Fibroblast of lung (primary cell): ENCODE measurements around the gene ACLY. TPM values are rescaled to one million over a fixed set of nuclear protein-coding genes. Genes with fewer than 3 reads are reported as not detected.

Experiments used
- DNase-seq, 2 donors: peaks; one replicate each; pipeline versions ENCODE4 v3.0.0 to v3.0.0-alpha.2; 2010; ENCODE audit warnings: low read depth in 2 of 2
- H2AFZ ChIP-seq: 2 replicates; pipeline ENCODE4 v1.5.1; 2012; ENCODE audit warnings: low read length, control low read depth, inconsistent platforms
- H3K27ac ChIP-seq: 2 replicates; pipeline ENCODE4 v1.5.1; 2011; ENCODE audit warnings: low read length, control low read depth; ENCODE audit not compliant: insufficient read depth
- H3K27me3 ChIP-seq: 2 replicates; pipeline ENCODE4 v1.5.1; 2011; ENCODE audit warnings: mild to moderate bottlenecking, low read length; ENCODE audit not compliant: control insufficient read depth, insufficient read depth
- H3K36me3 ChIP-seq: 2 replicates; pipeline ENCODE4 v1.5.1; 2011; ENCODE audit warnings: low read length; ENCODE audit not compliant: control insufficient read depth, insufficient read depth
- H3K4me1 ChIP-seq: 2 replicates; pipeline ENCODE4 v1.5.1; 2011; ENCODE audit warnings: low read length; ENCODE audit not compliant: control insufficient read depth, insufficient read depth; ENCODE audit errors: extremely low read depth
- H3K4me2 ChIP-seq: 2 replicates; pipeline ENCODE4 v1.5.1; 2011; ENCODE audit warnings: low read length, control low read depth; ENCODE audit not compliant: insufficient read depth; ENCODE audit errors: extremely low read depth
- H3K4me3 ChIP-seq, 4 experiments: fragments of 200-600 bp in 1 of 4; sonication (generic) in 1 of 4; replicated peaks in 1 of 4; 2 replicates each; pipeline ENCODE4 v1.5.1; 2011 to 2016; ENCODE audit warnings: low read length in 4 of 4, low read depth in 3 of 4, mild to moderate bottlenecking in 3 of 4, control low read depth in 2 of 4, inconsistent platforms in 1 of 4, mixed read lengths in 1 of 4; ENCODE audit not compliant: insufficient read depth in 1 of 4; ENCODE audit errors: control extremely low read depth in 1 of 4
- H3K79me2 ChIP-seq: 2 replicates; pipeline ENCODE4 v1.5.1; 2012; ENCODE audit warnings: mild to moderate bottlenecking, low read length, inconsistent platforms; ENCODE audit not compliant: control insufficient read depth, insufficient read depth
- H3K9ac ChIP-seq: 2 replicates; pipeline ENCODE4 v1.5.1; 2011; ENCODE audit warnings: mild to moderate bottlenecking, low read length, control low read depth; ENCODE audit not compliant: insufficient read depth
- H3K9me3 ChIP-seq: 2 replicates; pipeline ENCODE4 v1.5.1; 2012; ENCODE audit warnings: low read depth, low read length; ENCODE audit not compliant: control insufficient read depth, insufficient read depth
- H4K20me1 ChIP-seq: 2 replicates; pipeline ENCODE4 v1.5.1; 2011; ENCODE audit warnings: low read length; ENCODE audit not compliant: control insufficient read depth, insufficient read depth; ENCODE audit errors: extremely low read depth
- EZH2 ChIP-seq: IDR thresholded peaks from 2 replicates; pipeline ENCODE4 v1.5.1; 2012; ENCODE audit warnings: low read length, control low read depth, mild to moderate bottlenecking; ENCODE audit errors: missing control alignments
- polyA plus RNA-seq, 2 donors: library from polyadenylated mRNA; depleted of rRNA in 1 of 2; stranded (reverse) in 1 of 2; unstranded in 1 of 2; fragments of >200 nt; gene quantifications; 2 replicates each; pipeline ENCODE4 v1.2.1, GENCODE V29; 2011 to 2012; ENCODE audit warnings: missing spikeins in 1 of 2
- total RNA-seq: library from RNA; depleted of rRNA; stranded (reverse); fragments of >200 nt; gene quantifications from 2 replicates; pipeline ENCODE4 v1.2.1, GENCODE V29; 2014
- TF ChIP-seq, protein P1 (sequence below), 2 donors: IDR thresholded peaks in 1 of 2; conservative IDR thresholded peaks in 1 of 2; 1 replicate in 1 of 2; 2 replicates in 1 of 2; pipeline ENCODE4 v1.5.1; 2011 to 2012; ENCODE audit warnings: low read length in 2 of 2, control low read depth in 1 of 2, inconsistent platforms in 1 of 2, low read depth in 1 of 2, mild to moderate bottlenecking in 1 of 2

ACLY gene
- total and polyA plus RNA-seq, 2 donors (not counting 1 experiment from before 2014, with no cell fraction given): 225 to 312 TPM

DNA sequence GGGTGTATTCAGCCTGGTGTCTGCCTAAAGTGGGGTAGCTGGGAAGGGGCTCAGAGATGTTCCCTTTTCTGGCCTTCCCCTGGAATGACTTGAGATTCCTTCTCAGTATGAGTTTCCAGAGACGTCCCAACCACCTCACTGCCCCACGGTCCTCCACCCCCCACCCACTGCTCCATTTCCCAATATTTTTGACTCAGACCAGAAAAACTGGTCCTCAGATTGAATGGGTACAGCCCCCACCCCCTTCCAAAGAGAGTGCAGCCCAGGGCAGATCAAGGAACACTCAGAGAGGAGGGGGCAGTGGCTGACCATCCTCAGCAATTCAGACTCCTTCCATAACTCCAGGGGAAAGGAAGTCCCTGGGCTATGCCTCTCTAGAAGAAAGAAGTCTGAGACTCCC, 3.2 kb downstream of the ACLY start:
- no peak overlapping the region for H3K9ac ChIP-seq
- peaks cover 68% of the 10 kb centered on the region for H3K79me2 ChIP-seq
- H3K27me3 ChIP-seq: no peaks in the 10 kb centered on the region
- peaks cover 42% of the 10 kb centered on the region for H3K4me1 ChIP-seq
- peaks cover 20% of the 10 kb centered on the region for H3K36me3 ChIP-seq
- TF ChIP-seq, protein P1, sequence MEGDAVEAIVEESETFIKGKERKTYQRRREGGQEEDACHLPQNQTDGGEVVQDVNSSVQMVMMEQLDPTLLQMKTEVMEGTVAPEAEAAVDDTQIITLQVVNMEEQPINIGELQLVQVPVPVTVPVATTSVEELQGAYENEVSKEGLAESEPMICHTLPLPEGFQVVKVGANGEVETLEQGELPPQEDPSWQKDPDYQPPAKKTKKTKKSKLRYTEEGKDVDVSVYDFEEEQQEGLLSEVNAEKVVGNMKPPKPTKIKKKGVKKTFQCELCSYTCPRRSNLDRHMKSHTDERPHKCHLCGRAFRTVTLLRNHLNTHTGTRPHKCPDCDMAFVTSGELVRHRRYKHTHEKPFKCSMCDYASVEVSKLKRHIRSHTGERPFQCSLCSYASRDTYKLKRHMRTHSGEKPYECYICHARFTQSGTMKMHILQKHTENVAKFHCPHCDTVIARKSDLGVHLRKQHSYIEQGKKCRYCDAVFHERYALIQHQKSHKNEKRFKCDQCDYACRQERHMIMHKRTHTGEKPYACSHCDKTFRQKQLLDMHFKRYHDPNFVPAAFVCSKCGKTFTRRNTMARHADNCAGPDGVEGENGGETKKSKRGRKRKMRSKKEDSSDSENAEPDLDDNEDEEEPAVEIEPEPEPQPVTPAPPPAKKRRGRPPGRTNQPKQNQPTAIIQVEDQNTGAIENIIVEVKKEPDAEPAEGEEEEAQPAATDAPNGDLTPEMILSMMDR (conservative IDR thresholded peaks at IDR 0.05 in 1 of 2, IDR thresholded peaks at IDR 0.05 in 1 of 2; ENCODE audit: low read depth in 1 of 2, low read length in 2 of 2): no peak
- no peak for TF ChIP-seq EZH2
- H4K20me1 ChIP-seq: no peaks in the 10 kb centered on the region
- H3K27ac ChIP-seq: no peak overlapping the region
- H3K4me3 ChIP-seq: no peak overlapping the region
- no peak for DNase-seq
- H2AFZ ChIP-seq: no peak overlapping the region
- no peaks in the 10 kb centered on the region for H3K9me3 ChIP-seq
- peak overlapping the region; percentile 48 for H3K4me2 ChIP-seq

DNA sequence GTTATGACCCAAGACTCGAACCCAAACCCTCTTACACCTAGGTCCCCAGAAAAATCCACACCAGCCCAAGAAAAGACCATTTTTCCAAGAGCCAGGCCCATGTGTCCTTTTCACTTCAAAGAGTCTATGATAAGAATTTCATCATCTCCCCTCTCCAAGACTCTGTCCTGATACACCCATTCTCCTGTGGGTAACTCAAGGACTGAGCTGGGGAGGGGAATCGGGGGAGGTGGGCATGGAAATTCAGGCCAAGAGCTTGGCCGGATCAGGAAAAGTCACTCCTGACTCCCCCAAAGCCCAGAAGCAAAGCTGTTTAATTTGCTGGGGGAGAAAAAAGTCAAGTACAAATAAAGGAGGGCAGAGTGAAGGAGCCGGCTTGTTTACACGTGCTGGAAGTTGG, 3.7 kb downstream of the ACLY start:
- H3K4me3 ChIP-seq: no peak overlapping the region
- no peaks in the 10 kb centered on the region for H3K9me3 ChIP-seq
- DNase-seq: no peak
- peaks cover 47% of the 10 kb centered on the region for H3K4me1 ChIP-seq
- H3K9ac ChIP-seq: no peak overlapping the region
- no peak overlapping the region for H2AFZ ChIP-seq
- peak overlapping the region; percentile 22 for H3K27ac ChIP-seq
- peaks cover 70% of the 10 kb centered on the region for H3K79me2 ChIP-seq
- H3K27me3 ChIP-seq: no peaks in the 10 kb centered on the region
- no peaks in the 10 kb centered on the region for H4K20me1 ChIP-seq
- H3K4me2 ChIP-seq: no peak overlapping the region
- TF ChIP-seq, protein P1 (conservative IDR thresholded peaks at IDR 0.05 in 1 of 2, IDR thresholded peaks at IDR 0.05 in 1 of 2; ENCODE audit: low read depth in 1 of 2, low read length in 2 of 2): no peak
- TF ChIP-seq EZH2: no peak
- H3K36me3 ChIP-seq: peaks cover 21% of the 10 kb centered on the region

DNA sequence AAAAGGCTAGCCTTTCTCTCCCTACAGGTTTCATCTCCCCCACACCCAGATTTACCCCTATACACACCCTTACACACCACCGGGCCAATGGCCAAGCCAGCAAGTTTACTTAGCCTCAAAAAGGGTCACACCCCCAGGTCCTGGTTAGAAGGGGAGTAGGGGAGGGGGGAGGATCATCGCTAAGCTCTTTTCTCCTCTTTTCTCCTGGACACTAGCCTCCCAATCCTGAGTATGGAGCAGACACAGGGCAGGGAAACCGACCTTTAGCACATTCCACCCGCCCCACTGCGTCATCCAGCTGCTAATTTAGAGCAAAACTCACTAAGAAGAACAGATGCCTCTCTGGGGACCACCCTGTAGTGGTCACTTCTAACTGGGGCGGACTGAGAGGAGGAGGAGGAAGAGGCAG, 4.4 kb downstream of the ACLY start:
- Histone ChIP-seq H3K9me3 (no peaks in the 10 kb centered on the region), H4K20me1 (no peaks in the 10 kb centered on the region), H3K36me3 (peaks cover 27% of the 10 kb centered on the region), H3K27ac (no peak overlapping the region), H3K9ac (no peak overlapping the region), H2AFZ (no peak overlapping the region), H3K27me3 (no peaks in the 10 kb centered on the region), H3K4me2 (peak overlapping the region; percentile 40), H3K4me1 (peaks cover 41% of the 10 kb centered on the region), H3K79me2 (peaks cover 75% of the 10 kb centered on the region), H3K4me3 (peak overlapping the region in 1 of 4 experiments; percentile 1)
- DNase-seq: peak in 1 of 2 donors; percentile 61
- no peak for TF ChIP-seq EZH2
- TF ChIP-seq, protein P1 (conservative IDR thresholded peaks at IDR 0.05 in 1 of 2, IDR thresholded peaks at IDR 0.05 in 1 of 2; ENCODE audit: low read depth in 1 of 2, low read length in 2 of 2): no peak
